ENCODE results near the gene GALNS. TPM values are rescaled to one million over a fixed set of nuclear protein-coding genes. Genes with fewer than 3 reads are reported as not detected.

Gene GALNS
- total RNA-seq, 1 experiment from 2014 or later = 29.5 TPM

DNA sequence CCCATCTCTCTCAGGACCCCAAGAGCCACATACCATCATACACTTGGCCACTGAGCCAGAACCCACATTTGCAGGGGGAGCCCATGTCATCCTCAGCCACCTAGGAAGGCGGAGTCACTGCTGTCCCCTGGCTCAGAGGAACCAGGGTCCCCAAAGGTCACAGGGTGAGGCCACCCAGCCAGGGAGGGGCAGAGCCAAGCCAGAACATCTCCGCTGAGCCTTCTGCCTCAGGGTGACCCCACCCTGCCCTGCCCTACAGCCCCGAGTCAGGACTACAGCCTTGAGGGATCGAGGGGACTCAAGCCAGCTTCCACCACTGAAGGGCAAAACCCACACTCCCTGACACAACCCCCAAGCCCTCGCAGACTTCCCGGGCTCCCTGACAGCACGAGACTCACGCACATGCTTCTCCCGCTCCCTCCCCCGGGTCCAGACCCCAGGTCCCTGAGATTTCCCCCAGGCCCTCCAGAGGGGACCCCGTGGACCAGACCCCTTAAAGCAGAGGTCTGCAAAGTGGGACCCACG lies 89.1 kb downstream of the GALNS start:
- CTCF ChIA-PET = interaction anchor here (2.2 to 9.6 kb wide), 4 partner anchors 8 to 31 kb away, joined by 14 to 115 read pairs (median 72); partner anchors contain the start of gene PIEZO1
- H3K36me3 Mint-ChIP-seq = no peaks in the 10 kb centered on the region
- TF ChIP-seq, protein P1, sequence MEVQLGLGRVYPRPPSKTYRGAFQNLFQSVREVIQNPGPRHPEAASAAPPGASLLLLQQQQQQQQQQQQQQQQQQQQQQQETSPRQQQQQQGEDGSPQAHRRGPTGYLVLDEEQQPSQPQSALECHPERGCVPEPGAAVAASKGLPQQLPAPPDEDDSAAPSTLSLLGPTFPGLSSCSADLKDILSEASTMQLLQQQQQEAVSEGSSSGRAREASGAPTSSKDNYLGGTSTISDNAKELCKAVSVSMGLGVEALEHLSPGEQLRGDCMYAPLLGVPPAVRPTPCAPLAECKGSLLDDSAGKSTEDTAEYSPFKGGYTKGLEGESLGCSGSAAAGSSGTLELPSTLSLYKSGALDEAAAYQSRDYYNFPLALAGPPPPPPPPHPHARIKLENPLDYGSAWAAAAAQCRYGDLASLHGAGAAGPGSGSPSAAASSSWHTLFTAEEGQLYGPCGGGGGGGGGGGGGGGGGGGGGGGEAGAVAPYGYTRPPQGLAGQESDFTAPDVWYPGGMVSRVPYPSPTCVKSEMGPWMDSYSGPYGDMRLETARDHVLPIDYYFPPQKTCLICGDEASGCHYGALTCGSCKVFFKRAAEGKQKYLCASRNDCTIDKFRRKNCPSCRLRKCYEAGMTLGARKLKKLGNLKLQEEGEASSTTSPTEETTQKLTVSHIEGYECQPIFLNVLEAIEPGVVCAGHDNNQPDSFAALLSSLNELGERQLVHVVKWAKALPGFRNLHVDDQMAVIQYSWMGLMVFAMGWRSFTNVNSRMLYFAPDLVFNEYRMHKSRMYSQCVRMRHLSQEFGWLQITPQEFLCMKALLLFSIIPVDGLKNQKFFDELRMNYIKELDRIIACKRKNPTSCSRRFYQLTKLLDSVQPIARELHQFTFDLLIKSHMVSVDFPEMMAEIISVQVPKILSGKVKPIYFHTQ (CRISPR knock-in tag; IDR thresholded peaks at IDR 0.05) = no peak
- TF ChIP-seq FOXK1 (CRISPR knock-in tag; IDR thresholded peaks at IDR 0.05) (no peak), ZNF416 (CRISPR knock-in tag; IDR thresholded peaks at IDR 0.05) (no peak), PRRX2 (CRISPR knock-in tag; IDR thresholded peaks at IDR 0.05) (no peak), ETV6 (CRISPR knock-in tag; IDR thresholded peaks at IDR 0.05) (no peak), SOX15 (CRISPR knock-in tag; IDR thresholded peaks at IDR 0.05) (no peak), SP1 (CRISPR knock-in tag; conservative IDR thresholded peaks at IDR 0.05) (no peak), TEAD1 (CRISPR knock-in tag; IDR thresholded peaks at IDR 0.05) (no peak), ELF4 (CRISPR knock-in tag; IDR thresholded peaks at IDR 0.05; ENCODE audit: low read depth) (no peak), GABPB1 (CRISPR knock-in tag; IDR thresholded peaks at IDR 0.05) (no peak), ZNF263 (CRISPR knock-in tag; IDR thresholded peaks at IDR 0.05; ENCODE audit: low read depth) (no peak), ATF1 (CRISPR knock-in tag; IDR thresholded peaks at IDR 0.05) (no peak), FOXJ3 (CRISPR knock-in tag; IDR thresholded peaks at IDR 0.05; ENCODE audit: borderline replicate concordance) (no peak), KAT7 (CRISPR knock-in tag; IDR thresholded peaks at IDR 0.05; ENCODE audit: borderline replicate concordance) (no peak), SMAD3 (CRISPR knock-in tag; IDR thresholded peaks at IDR 0.05; ENCODE audit: borderline replicate concordance) (no peak)
- TF ChIP-seq, protein P2, sequence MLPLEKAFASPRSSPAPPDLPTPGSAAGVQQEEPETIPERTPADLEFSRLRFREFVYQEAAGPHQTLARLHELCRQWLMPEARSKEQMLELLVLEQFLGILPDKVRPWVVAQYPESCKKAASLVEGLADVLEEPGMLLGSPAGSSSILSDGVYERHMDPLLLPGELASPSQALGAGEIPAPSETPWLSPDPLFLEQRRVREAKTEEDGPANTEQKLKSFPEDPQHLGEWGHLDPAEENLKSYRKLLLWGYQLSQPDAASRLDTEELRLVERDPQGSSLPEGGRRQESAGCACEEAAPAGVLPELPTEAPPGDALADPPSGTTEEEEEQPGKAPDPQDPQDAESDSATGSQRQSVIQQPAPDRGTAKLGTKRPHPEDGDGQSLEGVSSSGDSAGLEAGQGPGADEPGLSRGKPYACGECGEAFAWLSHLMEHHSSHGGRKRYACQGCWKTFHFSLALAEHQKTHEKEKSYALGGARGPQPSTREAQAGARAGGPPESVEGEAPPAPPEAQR (CRISPR knock-in tag; IDR thresholded peaks at IDR 0.05) = no peak
- TF ChIP-seq, protein P3, sequence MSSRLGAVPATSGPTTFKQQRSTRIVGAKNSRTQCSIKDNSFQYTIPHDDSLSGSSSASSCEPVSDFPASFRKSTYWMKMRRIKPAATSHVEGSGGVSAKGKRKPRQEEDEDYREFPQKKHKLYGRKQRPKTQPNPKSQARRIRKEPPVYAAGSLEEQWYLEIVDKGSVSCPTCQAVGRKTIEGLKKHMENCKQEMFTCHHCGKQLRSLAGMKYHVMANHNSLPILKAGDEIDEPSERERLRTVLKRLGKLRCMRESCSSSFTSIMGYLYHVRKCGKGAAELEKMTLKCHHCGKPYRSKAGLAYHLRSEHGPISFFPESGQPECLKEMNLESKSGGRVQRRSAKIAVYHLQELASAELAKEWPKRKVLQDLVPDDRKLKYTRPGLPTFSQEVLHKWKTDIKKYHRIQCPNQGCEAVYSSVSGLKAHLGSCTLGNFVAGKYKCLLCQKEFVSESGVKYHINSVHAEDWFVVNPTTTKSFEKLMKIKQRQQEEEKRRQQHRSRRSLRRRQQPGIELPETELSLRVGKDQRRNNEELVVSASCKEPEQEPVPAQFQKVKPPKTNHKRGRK (CRISPR knock-in tag; IDR thresholded peaks at IDR 0.05; ENCODE audit: borderline replicate concordance) = no peak
- TF ChIP-seq, protein P4, sequence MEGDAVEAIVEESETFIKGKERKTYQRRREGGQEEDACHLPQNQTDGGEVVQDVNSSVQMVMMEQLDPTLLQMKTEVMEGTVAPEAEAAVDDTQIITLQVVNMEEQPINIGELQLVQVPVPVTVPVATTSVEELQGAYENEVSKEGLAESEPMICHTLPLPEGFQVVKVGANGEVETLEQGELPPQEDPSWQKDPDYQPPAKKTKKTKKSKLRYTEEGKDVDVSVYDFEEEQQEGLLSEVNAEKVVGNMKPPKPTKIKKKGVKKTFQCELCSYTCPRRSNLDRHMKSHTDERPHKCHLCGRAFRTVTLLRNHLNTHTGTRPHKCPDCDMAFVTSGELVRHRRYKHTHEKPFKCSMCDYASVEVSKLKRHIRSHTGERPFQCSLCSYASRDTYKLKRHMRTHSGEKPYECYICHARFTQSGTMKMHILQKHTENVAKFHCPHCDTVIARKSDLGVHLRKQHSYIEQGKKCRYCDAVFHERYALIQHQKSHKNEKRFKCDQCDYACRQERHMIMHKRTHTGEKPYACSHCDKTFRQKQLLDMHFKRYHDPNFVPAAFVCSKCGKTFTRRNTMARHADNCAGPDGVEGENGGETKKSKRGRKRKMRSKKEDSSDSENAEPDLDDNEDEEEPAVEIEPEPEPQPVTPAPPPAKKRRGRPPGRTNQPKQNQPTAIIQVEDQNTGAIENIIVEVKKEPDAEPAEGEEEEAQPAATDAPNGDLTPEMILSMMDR (IDR thresholded peaks at IDR 0.05) = no peak
- no peaks in the 10 kb centered on the region for H3K27me3 Mint-ChIP-seq (ENCODE audit: low read depth)
- no peak for DNase-seq (ENCODE audit: low spot score)
- peak overlapping the region; percentile 74; the same call in 1 of the 2 replicates for H3K27ac Mint-ChIP-seq
- H3K9me3 Mint-ChIP-seq = no peaks in the 10 kb centered on the region
- H3K4me1 Mint-ChIP-seq = peaks cover 45% of the 10 kb centered on the region
- no peak for ATAC-seq
- POLR2A ChIA-PET = no interaction called here
- H3K4me3 Mint-ChIP-seq = no peak overlapping the region

DNA sequence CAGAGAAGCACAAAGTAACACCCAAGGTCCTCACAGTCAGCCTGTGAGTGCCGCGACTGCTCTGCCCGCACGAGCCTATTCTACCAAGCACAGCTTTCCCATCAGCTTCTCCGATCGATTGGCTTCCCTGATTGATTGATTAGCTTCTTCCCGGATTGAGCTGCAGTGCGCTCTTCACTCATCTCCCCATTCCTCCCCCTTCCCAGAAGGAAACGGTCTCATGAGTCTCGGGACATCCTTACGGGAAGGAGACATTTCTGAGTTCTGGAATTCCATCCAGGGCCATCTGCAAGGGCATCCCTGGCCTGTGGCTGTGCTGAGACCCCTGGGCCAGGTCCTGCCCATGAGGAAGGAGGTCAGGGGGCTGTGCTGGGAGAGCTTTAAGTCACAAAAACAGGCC lies 89.8 kb downstream of the GALNS start:
- DNase-seq (ENCODE audit: low spot score) = no peak
- Mint-ChIP-seq H3K4me3 (no peak overlapping the region), H3K27ac (peak overlapping the region; percentile 81; the same call in 1 of the 2 replicates), H3K4me1 (peaks cover 45% of the 10 kb centered on the region), H3K27me3 (ENCODE audit: low read depth) (no peaks in the 10 kb centered on the region), H3K9me3 (no peaks in the 10 kb centered on the region), H3K36me3 (no peaks in the 10 kb centered on the region)
- ATAC-seq = no peak
- POLR2A ChIA-PET = no interaction called here
- CTCF ChIA-PET = interaction anchor here (1.1 to 9.6 kb wide), 5 partner anchors 12 to 43 kb away, joined by 3 to 115 read pairs (median 35); partner anchors contain the start of gene PIEZO1
- TF ChIP-seq GABPB1 (CRISPR knock-in tag; IDR thresholded peaks at IDR 0.05) = no peak
- TF ChIP-seq, protein P3 (CRISPR knock-in tag; IDR thresholded peaks at IDR 0.05; ENCODE audit: borderline replicate concordance) = no peak
- no peak for TF ChIP-seq MXD4 (CRISPR knock-in tag; IDR thresholded peaks at IDR 0.05; ENCODE audit: borderline replicate concordance)
- TF ChIP-seq, protein P5, sequence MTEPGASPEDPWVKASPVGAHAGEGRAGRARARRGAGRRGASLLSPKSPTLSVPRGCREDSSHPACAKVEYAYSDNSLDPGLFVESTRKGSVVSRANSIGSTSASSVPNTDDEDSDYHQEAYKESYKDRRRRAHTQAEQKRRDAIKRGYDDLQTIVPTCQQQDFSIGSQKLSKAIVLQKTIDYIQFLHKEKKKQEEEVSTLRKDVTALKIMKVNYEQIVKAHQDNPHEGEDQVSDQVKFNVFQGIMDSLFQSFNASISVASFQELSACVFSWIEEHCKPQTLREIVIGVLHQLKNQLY (CRISPR knock-in tag; IDR thresholded peaks at IDR 0.05) = no peak
- no peak for TF ChIP-seq HMGA2 (CRISPR knock-in tag; IDR thresholded peaks at IDR 0.05)
- no peak for TF ChIP-seq IRF2 (CRISPR knock-in tag; IDR thresholded peaks at IDR 0.05; ENCODE audit: borderline replicate concordance, low read depth)
- TF ChIP-seq FOXJ3 (CRISPR knock-in tag; IDR thresholded peaks at IDR 0.05; ENCODE audit: borderline replicate concordance) = no peak
- TF ChIP-seq ZNF423 (CRISPR knock-in tag; IDR thresholded peaks at IDR 0.05) = no peak
- TF ChIP-seq, protein P6, sequence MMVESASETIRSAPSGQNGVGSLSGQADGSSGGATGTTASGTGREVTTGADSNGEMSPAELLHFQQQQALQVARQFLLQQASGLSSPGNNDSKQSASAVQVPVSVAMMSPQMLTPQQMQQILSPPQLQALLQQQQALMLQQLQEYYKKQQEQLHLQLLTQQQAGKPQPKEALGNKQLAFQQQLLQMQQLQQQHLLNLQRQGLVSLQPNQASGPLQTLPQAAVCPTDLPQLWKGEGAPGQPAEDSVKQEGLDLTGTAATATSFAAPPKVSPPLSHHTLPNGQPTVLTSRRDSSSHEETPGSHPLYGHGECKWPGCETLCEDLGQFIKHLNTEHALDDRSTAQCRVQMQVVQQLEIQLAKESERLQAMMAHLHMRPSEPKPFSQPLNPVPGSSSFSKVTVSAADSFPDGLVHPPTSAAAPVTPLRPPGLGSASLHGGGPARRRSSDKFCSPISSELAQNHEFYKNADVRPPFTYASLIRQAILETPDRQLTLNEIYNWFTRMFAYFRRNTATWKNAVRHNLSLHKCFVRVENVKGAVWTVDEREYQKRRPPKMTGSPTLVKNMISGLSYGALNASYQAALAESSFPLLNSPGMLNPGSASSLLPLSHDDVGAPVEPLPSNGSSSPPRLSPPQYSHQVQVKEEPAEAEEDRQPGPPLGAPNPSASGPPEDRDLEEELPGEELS (CRISPR knock-in tag; IDR thresholded peaks at IDR 0.05) = no peak
